Fibroblast of villous mesenchyme (primary cell): Measurements from ENCODE around the gene TPM2. TPM values are rescaled to one million over a fixed set of nuclear protein-coding genes. Genes with fewer than 3 reads are reported as not detected.

ENCODE experiments used
- DNase-seq: peaks from one replicate; pipeline ENCODE4 v3.0.0-alpha.2; 2010; ENCODE audit warnings: low read depth
- H3K4me3 ChIP-seq: 2 replicates; pipeline ENCODE4 v1.5.1; 2011; ENCODE audit warnings: low read depth, mild to moderate bottlenecking, low read length
- total RNA-seq: library from RNA; depleted of rRNA; stranded (reverse); fragments of >200 nt; gene quantifications from 2 replicates; pipeline ENCODE4 v1.2.3, GENCODE V29; 2012
- TF ChIP-seq, protein P1 (sequence below): IDR thresholded peaks from 2 replicates; pipeline ENCODE4 v1.5.1; 2012; ENCODE audit warnings: low read depth, mild to moderate bottlenecking, low read length; ENCODE audit not compliant: insufficient read depth

The TPM2 gene
- total RNA-seq, 1 donor, result 1,893 TPM

- no peak for DNase-seq
- TF ChIP-seq, protein P1, sequence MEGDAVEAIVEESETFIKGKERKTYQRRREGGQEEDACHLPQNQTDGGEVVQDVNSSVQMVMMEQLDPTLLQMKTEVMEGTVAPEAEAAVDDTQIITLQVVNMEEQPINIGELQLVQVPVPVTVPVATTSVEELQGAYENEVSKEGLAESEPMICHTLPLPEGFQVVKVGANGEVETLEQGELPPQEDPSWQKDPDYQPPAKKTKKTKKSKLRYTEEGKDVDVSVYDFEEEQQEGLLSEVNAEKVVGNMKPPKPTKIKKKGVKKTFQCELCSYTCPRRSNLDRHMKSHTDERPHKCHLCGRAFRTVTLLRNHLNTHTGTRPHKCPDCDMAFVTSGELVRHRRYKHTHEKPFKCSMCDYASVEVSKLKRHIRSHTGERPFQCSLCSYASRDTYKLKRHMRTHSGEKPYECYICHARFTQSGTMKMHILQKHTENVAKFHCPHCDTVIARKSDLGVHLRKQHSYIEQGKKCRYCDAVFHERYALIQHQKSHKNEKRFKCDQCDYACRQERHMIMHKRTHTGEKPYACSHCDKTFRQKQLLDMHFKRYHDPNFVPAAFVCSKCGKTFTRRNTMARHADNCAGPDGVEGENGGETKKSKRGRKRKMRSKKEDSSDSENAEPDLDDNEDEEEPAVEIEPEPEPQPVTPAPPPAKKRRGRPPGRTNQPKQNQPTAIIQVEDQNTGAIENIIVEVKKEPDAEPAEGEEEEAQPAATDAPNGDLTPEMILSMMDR, result no peak
- H3K4me3 ChIP-seq, result no peak overlapping the region
Observed at GRCh38 chr9:35713578-35713977, 23.9 kb upstream of the TPM2 start.

DNA sequence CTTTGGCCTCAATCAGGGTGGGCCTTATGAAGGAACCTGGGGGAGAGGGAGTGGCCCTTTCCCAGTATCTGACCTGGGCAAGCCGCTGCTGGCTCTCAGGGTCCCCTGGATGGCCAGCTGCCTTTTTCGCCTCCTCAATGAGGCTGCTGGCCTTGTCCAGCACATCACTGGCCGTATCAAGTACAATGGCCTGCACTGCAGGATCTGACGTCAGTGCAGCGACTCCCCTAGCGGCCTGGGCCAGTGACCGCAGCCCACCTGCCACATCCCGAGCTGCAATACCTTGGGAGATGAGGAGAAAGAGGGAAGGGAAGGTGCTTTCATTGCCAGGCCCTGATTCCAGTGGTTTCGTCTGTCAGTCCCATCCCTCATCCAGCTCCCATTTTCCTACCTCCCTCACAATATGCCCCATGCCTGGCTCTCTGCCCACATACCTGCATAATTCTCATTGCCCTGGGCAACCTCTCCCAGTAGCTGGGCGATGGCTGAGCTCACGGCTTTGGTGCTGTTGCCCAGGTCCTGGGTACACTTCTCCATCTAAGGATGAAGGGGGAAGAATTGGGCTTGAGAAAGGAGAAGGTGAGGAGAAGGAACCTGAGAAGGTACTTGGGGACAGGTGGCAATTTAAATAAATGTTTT, 23.2 kb upstream of the TPM2 start:
- TF ChIP-seq, protein P1, result no peak
- no peak overlapping the region for H3K4me3 ChIP-seq
- DNase-seq, result no peak

DNA sequence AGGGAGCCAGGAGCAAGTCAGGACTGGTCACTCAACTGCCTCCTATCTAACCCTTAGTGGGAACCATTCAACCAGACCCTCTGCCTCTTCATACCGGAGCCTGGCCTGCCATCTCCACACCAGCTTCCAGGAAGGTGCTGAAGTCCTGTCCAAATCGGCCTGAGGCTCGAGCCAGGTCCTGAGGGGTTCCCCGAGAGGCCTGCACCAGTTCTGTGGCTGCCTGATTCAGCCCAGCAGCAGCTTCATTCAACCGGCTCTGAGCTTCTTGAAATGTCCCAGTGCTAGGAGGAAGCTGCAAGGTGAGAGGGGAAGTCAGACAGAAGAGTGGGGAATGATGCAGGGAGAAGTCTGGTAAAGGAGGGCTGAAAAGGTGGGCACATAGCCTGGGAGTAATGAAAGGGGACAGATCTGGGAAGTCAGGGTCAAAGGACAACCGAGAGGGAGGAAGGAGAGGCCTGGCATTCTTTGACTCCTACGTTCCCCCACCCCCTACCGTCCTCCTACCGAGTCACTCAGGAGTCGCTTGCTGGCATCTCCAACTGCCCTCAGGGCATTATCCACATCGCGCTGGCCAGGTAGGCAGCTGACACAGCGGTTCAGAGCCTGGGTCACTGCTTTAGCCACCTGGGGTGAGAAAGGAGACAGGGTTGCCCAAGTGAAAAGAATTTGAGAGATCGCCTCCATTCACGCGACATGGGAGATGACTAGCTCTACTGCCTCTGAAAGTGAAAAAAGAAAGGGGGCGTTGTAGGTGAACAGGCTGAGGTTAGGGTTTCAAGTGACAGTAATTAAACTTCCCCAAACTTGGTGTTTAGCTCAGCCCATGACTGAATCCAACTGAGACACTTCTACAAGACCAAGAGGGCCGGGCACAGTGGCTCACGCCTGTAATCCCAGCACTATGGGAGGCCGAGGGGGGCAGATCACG, 22.0 kb upstream of the TPM2 start:
- DNase-seq, result no peak
- no peak overlapping the region for H3K4me3 ChIP-seq
- TF ChIP-seq, protein P1, result no peak

GRCh38 chr9:35710818-35711500, 21.2 kb upstream of the TPM2 start:
- no peak for DNase-seq
- TF ChIP-seq, protein P1, result no peak
- no peak overlapping the region for H3K4me3 ChIP-seq

DNA sequence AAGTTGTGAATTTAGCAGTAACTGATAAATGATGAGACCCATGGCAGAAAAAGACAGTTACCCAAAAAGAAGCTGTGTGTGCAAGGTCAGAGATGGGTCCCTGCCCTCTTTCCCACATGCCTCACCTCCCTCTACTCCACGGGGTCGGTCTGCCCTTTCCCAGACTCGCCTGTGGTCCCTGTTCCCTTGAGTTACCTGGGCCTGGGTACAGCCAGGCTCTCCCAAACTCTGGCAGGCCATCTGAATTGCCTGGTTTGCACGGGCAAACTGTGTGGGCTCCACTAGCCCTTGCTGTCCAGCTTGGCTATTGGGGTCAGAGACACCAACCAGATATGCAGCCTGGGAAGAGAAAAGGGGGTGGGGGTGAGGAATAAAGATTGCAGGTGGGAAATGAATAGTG, 18.4 kb upstream of the TPM2 start:
- H3K4me3 ChIP-seq, result no peak overlapping the region
- DNase-seq, result no peak
- TF ChIP-seq, protein P1, result no peak

GRCh38 chr9:35706951-35707350, 17.2 kb upstream of the TPM2 start:
- no peak for DNase-seq
- TF ChIP-seq, protein P1, result no peak
- no peak overlapping the region for H3K4me3 ChIP-seq
